Adipose tissue (tissue), 3 donors: ENCODE data around the gene S100Z. TPM values are rescaled to one million over a fixed set of nuclear protein-coding genes. Genes with fewer than 3 reads are reported as not detected.
"Not testable (repeated sequence)": the region's sequence is repeated elsewhere in the genome, so short reads cannot be mapped to it uniquely, and the experiment has no call there.

Experiments used
- H3K27ac ChIP-seq: one replicate; pipeline ENCODE4 v1.5.1; 2013; ENCODE audit warnings: low read depth, low read length
- WGBS, 3 donors: extraction: QIAGEN DNeasy Blood & Tissue Kit; methylation state at CpG; one replicate each; pipeline ENCODE4 v1.1.7; 2013; 5-methylcytosine and 5-hydroxymethylcytosine counted together
- polyA plus RNA-seq, 3 donors: library from polyadenylated mRNA; stranded (reverse); fragments of 200-250 nt; gene quantifications; one replicate each; pipeline ENCODE4 v1.2.3, GENCODE V29; 2013
- donor health status: healthy with polysubstance abuse.
- donor health status: Bipolar disorder and iron deficiency.
- donor health status: healthy.

The S100Z gene
- polyA plus RNA-seq, 3 donors: 0.03 to 0.34 (median 0.16) TPM

GRCh38 chr5:76820526-76820890 is 29.3 kb upstream of the S100Z start:
- WGBS, 3 donors: 49 to 66% (median 55%) methylated on average over 2 of the region's 2 CpGs
- H3K27ac ChIP-seq: no peak overlapping the region

GRCh38 chr5:76821136-76821535 is 28.7 kb upstream of the S100Z start:
- no peak overlapping the region for H3K27ac ChIP-seq
- 65 to 76% (median 71%) methylated on average over 4 of the region's 4 CpGs for WGBS, 3 donors

GRCh38 chr5:76822105-76822731 is 27.6 kb upstream of the S100Z start:
- 74 to 86% (median 84%) methylated on average over 7 of the region's 7 CpGs for WGBS, 3 donors
- not testable (repeated sequence) for H3K27ac ChIP-seq

- H3K27ac ChIP-seq: not testable (repeated sequence)
Measured at GRCh38 chr5:76826416-76826815, 23.4 kb upstream of the S100Z start.

DNA sequence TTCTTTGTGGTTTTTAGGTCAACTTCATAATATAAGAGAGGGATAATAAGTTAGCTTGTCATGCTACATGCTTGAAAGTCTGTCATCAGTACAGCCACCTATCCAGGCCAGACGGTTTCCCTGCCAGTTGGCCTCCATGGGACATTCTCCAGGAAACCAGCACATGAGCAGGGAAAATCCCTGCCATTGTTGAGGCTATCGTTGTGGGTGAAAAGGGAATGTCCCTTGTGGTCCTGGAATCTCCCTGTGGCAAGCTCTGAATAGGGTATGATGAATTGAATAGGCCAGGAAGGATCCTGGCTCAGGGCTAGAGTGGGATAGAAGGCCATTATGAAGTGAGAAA is 18.7 kb upstream of the S100Z start:
- H3K27ac ChIP-seq: no peak overlapping the region
- 42 to 45% (median 43%) methylated on average over 2 of the region's 2 CpGs for WGBS, 3 donors

GRCh38 chr5:76836181-76836580 is 13.6 kb upstream of the S100Z start:
- no peak overlapping the region for H3K27ac ChIP-seq
- WGBS, 3 donors: 84 to 87% (median 87%) methylated on average over 2 of the region's 2 CpGs

- WGBS, 3 donors: 71 to 91% (median 83%) methylated on average over 3 to 4 of the region's 4 CpGs
- no peak overlapping the region for H3K27ac ChIP-seq
Measured at GRCh38 chr5:76836585-76836984, 13.2 kb upstream of the S100Z start.

GRCh38 chr5:76838481-76839261 is 11.1 kb upstream of the S100Z start:
- 54 to 62% (median 58%) methylated on average over 7 of the region's 7 CpGs for WGBS, 3 donors

GRCh38 chr5:76841361-76841760 is 8.5 kb upstream of the S100Z start:
- H3K27ac ChIP-seq: no peak overlapping the region
- whole genome bisulfite sequencing, 3 donors: 68 to 82% (median 79%) methylated on average over 3 of the region's 3 CpGs

More at GRCh38 chr5:76838481-76839261, 11.1 kb upstream of the S100Z start:
- no peak overlapping the region for H3K27ac ChIP-seq

DNA sequence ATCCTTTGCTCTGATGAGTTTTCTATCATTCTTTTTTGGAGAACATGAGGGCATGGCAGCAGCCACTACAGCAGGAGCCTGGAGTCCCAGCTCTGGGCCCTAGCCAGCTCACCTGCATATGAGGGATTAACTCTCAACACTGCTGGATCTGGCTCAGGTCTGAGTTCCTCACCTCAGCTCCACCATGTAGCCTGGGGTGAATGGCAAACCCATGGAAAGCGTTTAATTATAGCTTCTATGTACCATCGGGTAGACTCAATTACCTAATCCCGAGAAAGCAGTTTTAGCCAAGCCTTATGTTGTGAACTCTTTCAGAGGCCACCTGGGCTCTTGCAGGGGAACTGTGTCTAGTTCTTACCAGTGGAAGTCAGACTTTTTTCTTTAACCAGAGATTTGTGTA is 3.9 kb upstream of the S100Z start:
- H3K27ac ChIP-seq: no peak overlapping the region
- whole genome bisulfite sequencing, 3 donors: 88 to 97% (median 94%) methylated on average over 3 of the region's 3 CpGs

GRCh38 chr5:76850543-76851145 is 830 bp downstream of the S100Z start:
- WGBS, 3 donors: 73 to 78% (median 77%) methylated on average over 8 of the region's 8 CpGs
- H3K27ac ChIP-seq: no peak overlapping the region

- no peak overlapping the region for H3K27ac ChIP-seq
- WGBS, 3 donors: 22 to 60% (median 28%) methylated on average over 7 of the region's 7 CpGs
Measured at GRCh38 chr5:76851728-76852369, 2.0 kb downstream of the S100Z start.

GRCh38 chr5:76852772-76853171 is 3.0 kb downstream of the S100Z start:
- H3K27ac ChIP-seq: no peak overlapping the region
- WGBS, 3 donors: 43 to 63% (median 49%) methylated on average over 2 of the region's 2 CpGs

- not testable (repeated sequence) for H3K27ac ChIP-seq
Measured at GRCh38 chr5:76853741-76854140, 3.9 kb downstream of the S100Z start.

DNA sequence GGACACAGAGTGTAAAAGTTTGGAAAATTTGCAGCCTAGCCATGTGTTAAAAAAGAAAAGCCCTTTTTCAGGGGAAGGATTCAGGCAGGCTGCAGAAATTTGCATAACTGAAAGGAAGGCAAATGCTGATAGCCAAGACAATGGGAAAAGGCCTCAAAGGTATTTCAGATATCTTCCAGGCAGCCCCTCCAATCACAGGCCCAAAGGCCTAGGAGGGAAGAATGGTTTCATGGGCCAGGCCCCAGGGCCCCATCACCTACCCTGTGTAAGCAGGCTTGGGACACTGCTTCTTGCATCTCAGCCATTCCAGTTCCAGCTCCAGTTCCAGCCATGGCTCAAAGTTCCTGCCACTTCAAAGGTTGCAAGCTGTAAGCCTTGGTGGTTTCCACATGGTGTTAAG is 4.8 kb downstream of the S100Z start:
- H3K27ac ChIP-seq: no peak overlapping the region

More at GRCh38 chr5:76853741-76854140, 3.9 kb downstream of the S100Z start:
- WGBS, 3 donors: 75 to 88% (median 76%) methylated on average over 3 of the region's 3 CpGs

DNA sequence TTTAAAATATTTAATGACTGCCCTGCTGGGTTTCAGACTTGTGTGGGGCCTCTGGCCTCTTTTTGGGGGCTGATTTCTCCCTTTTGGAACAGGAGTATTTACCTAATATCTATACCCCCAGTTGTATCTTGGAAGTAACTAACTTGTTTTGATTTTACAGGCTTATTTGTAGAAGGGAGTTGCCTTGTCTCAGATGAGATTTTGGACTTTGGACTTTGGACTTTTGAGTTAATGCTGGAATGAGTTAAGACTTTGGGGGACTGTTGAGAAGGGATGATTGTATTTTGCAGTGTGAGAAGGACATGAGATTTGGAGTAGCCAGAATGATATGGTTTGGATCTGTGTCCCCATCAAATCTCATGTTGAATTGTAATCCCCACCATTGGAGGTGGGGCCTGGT is 5.7 kb downstream of the S100Z start:
- H3K27ac ChIP-seq: not testable (repeated sequence)

- 39 to 88% (median 57%) methylated on average over 3 of the region's 3 CpGs for WGBS, 3 donors
- no peak overlapping the region for H3K27ac ChIP-seq
Measured at GRCh38 chr5:76855961-76856360, 6.1 kb downstream of the S100Z start.

DNA sequence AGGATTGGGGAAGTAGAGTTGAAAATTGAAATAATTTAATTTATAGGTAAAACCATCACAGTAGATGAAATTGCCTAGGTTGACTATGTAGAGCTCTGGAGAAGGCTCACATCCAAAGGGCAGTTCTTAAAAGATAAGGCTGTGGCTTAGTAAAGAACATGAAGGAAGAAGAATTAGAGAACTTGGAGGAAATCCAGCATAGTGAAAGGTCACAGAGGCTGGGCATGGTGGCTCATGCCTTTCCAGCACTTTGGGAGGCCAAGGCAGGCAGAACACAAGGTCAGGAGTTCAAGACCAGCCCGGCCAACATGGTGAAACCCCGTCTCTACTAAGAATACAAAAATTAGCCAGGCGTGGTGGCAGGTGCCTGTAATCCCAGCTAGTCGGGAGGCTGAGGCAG is 7.0 kb downstream of the S100Z start:
- not testable (repeated sequence) for H3K27ac ChIP-seq
- 68 to 83% (median 82%) methylated on average over 4 of the region's 4 CpGs for WGBS, 3 donors

GRCh38 chr5:76859591-76860247 is 9.9 kb downstream of the S100Z start:
- WGBS, 3 donors: 68 to 92% (median 72%) methylated on average over 10 of the region's 10 CpGs
- H3K27ac ChIP-seq: no peak overlapping the region
